HepG2 (cell line): ENCODE data around the gene NBPF3. TPM values are rescaled to one million over a fixed set of nuclear protein-coding genes. Genes with fewer than 3 reads are reported as not detected.

Source experiments
- ATAC-seq: fragments of 200-7000 bp; cut with Tn5 transposase; 3 replicates; pipeline ENCODE4 v1.9.1; 2020; ENCODE audit warnings: mild to moderate bottlenecking, moderate library complexity
- BruUV-seq: library from RNA; stranded (reverse); fragments of 400-500 nt; replicated peaks from 2 replicates; lab custom pipeline; 2021; lab: Mats Ljungman, UMichigan
- CTCF ChIA-PET: fragments of 300-600 bp; formaldehyde crosslinking; extraction: SDS; loops from one replicate; lab custom pipeline; 2021; ENCODE audit warnings: low total read pairs, inconsistent platforms, low intra/inter-chr PET ratio; lab: Yijun Ruan, JAX
- POLR2A ChIA-PET: fragments of 350-600 bp; sonication (Branson Sonifier 250); formaldehyde crosslinking; loops from one replicate; lab custom pipeline; 2020; ENCODE audit warnings: antibody characterized with exemption, inconsistent platforms; lab: Yijun Ruan, JAX
- DNase-seq: peaks from one replicate; pipeline ENCODE4 v3.0.0-alpha.2; 2015; ENCODE audit warnings: low spot score
- FAIRE-seq: peaks from 3 replicates; lab custom pipeline; 2011; peaks lifted over from hg19 to GRCh38; lab: Jason Lieb, UNC
- H2AFZ ChIP-seq: one replicate; pipeline ENCODE4 v1.6.1; 2011; ENCODE audit warnings: low read length, inconsistent platforms
- H3K27ac ChIP-seq: fragments of 300-600 bp; 3 replicates; pipeline ENCODE4 v1.8.0; 2011; ENCODE audit warnings: mixed run types, mild to moderate bottlenecking, mixed read lengths, low read length, inconsistent platforms; ENCODE audit not compliant: insufficient read depth; ENCODE audit errors: extremely low read length
- H3K27me3 ChIP-seq, 2 experiments: fragments of 200-600 bp in 1 of 2; 2 replicates in 1 of 2; 3 replicates in 1 of 2; pipeline versions ENCODE4 v1.6.0 to v1.8.0; 2011; ENCODE audit warnings: low read length in 2 of 2, mild to moderate bottlenecking in 2 of 2, moderate library complexity in 2 of 2, inconsistent platforms in 1 of 2; ENCODE audit not compliant: insufficient read depth in 2 of 2, control insufficient read depth in 1 of 2
- H3K36me3 ChIP-seq, 2 experiments: fragments of 200-600 bp in 1 of 2; replicated peaks in 1 of 2; 2 replicates in 1 of 2; 3 replicates in 1 of 2; pipeline versions ENCODE4 v1.5.1 to v1.8.0; 2011; ENCODE audit warnings: low read length in 2 of 2, inconsistent platforms in 1 of 2; ENCODE audit not compliant: insufficient read depth in 2 of 2, control insufficient read depth in 1 of 2
- H3K4me1 ChIP-seq: 2 replicates; pipeline ENCODE4 v1.5.1; 2012; ENCODE audit warnings: low read length, inconsistent platforms; ENCODE audit not compliant: insufficient read depth
- H3K4me2 ChIP-seq: 2 replicates; pipeline ENCODE4 v1.6.0; 2011; ENCODE audit warnings: low read depth, low read length, inconsistent platforms
- H3K4me3 ChIP-seq, 3 experiments: fragments of 200-600 bp in 1 of 3; sonication (generic), shearing (Covaris generic) in 1 of 3; replicated peaks in 1 of 3; 2 replicates each; pipeline ENCODE4 v1.5.1; 2011 to 2016; ENCODE audit warnings: low read length in 3 of 3, inconsistent platforms in 2 of 3, low read depth in 2 of 3, mild to moderate bottlenecking in 2 of 3, control low read depth in 1 of 3, mixed read lengths in 1 of 3; ENCODE audit not compliant: insufficient read depth in 1 of 3
- H3K79me2 ChIP-seq: one replicate; pipeline ENCODE4 v1.6.1; 2011; ENCODE audit warnings: low read length, inconsistent platforms; ENCODE audit not compliant: insufficient read depth
- H3K9ac ChIP-seq: 2 replicates; pipeline ENCODE4 v1.6.0; 2011; ENCODE audit warnings: mild to moderate bottlenecking, low read depth, low read length, inconsistent platforms; ENCODE audit not compliant: insufficient read depth
- H3K9me3 ChIP-seq: 2 replicates; pipeline ENCODE4 v1.5.1; 2012; ENCODE audit warnings: mild to moderate bottlenecking, low read length
- H4K20me1 ChIP-seq: 2 replicates; pipeline ENCODE4 v1.6.0; 2011; ENCODE audit warnings: inconsistent platforms, mild to moderate bottlenecking, low read length, moderate library complexity; ENCODE audit not compliant: insufficient read depth
- MBD4 ChIP-seq: IDR thresholded peaks from 2 replicates; pipeline ENCODE4 v1.6.1; 2012; ENCODE audit warnings: low read length, inconsistent platforms, borderline replicate concordance
- MXD4 ChIP-seq: IDR thresholded peaks from 2 replicates; pipeline ENCODE4 v1.6.1; 2016; ENCODE audit warnings: mild to moderate bottlenecking, missing biosample characterization, missing genetic modification reagents
- NFE2L2 ChIP-seq: fragments of 150-350 bp; IDR thresholded peaks from 2 replicates; pipeline ENCODE4 v1.6.1; 2014; ENCODE audit warnings: low read length
- NPAS2 ChIP-seq: sonication (generic); formaldehyde crosslinking; IDR thresholded peaks from 2 replicates; pipeline ENCODE4 v1.8.0; 2022; ENCODE audit warnings: mild to moderate bottlenecking, missing genetic modification reagents, borderline replicate concordance
- NR2F6 ChIP-seq, 2 experiments: IDR thresholded peaks; 2 replicates each; pipeline ENCODE4 v1.6.1; 2016; ENCODE audit warnings: antibody characterized with exemption in 1 of 2, mild to moderate bottlenecking in 1 of 2
- PAX8 ChIP-seq: sonication (generic); formaldehyde crosslinking; IDR thresholded peaks from 2 replicates; pipeline ENCODE4 v1.8.0; 2022; ENCODE audit warnings: mild to moderate bottlenecking, missing genetic modification reagents, borderline replicate concordance
- SOX5 ChIP-seq: IDR thresholded peaks from 2 replicates; pipeline ENCODE4 v1.6.1; 2016; ENCODE audit warnings: borderline replicate concordance
- SOX6 ChIP-seq, 2 experiments: fragments of 450-650 bp in 1 of 2; sonication (generic) in 1 of 2; formaldehyde crosslinking in 1 of 2; IDR thresholded peaks; 2 replicates each; pipeline versions ENCODE4 v1.4.0 to v1.6.1; 2017 to 2020; ENCODE audit warnings: antibody characterized with exemption in 1 of 2, mild to moderate bottlenecking in 1 of 2, missing genetic modification reagents in 1 of 2
- ZNF12 ChIP-seq: sonication (generic); formaldehyde crosslinking; IDR thresholded peaks from 2 replicates; pipeline ENCODE4 v1.5.0; 2020; ENCODE audit warnings: missing genetic modification reagents
- ZNF615 ChIP-seq: sonication (generic); formaldehyde crosslinking; IDR thresholded peaks from 2 replicates; pipeline ENCODE4 v1.5.0; 2020; ENCODE audit warnings: mild to moderate bottlenecking, missing genetic modification reagents, borderline replicate concordance
- ZNF660 ChIP-seq: sonication (generic); formaldehyde crosslinking; IDR thresholded peaks from 2 replicates; pipeline ENCODE4 v1.5.1; 2020; ENCODE audit warnings: mild to moderate bottlenecking, low read depth, missing genetic modification reagents, borderline replicate concordance
- ZNF749 ChIP-seq: sonication (generic); formaldehyde crosslinking; IDR thresholded peaks from 2 replicates; pipeline ENCODE4 v1.8.0; 2022; ENCODE audit warnings: mild to moderate bottlenecking, missing genetic modification reagents, moderate library complexity, borderline replicate concordance
- WGBS: methylation state at CpG from one replicate; pipeline ENCODE4 v1.1.6; 2017; ENCODE audit warnings: low lambda C conversion rate; 5-methylcytosine and 5-hydroxymethylcytosine counted together
- in situ Hi-C: cut with HindIII; loops from 2 replicates; pipeline ENCODE4 v1.10.0; 2017; ENCODE audit warnings: low pct_unique_long_range_greater_than_20kb; ENCODE audit not compliant: extremely low pct_ligation_motif_present
- intact Hi-C: fragments of 100-400 bp; cut with micrococcal nuclease; formaldehyde crosslinking; loops from one replicate; pipeline ENCODE4 v1.10.0; 2022; ENCODE audit not compliant: unreplicated experiment
- polyA plus RNA-seq, 8 experiments: library from polyadenylated mRNA; depleted of rRNA in 3 of 8; stranded (reverse) in 7 of 8; unstranded in 1 of 8; fragments of >200 nt; fragmentation: Illumina TruSeq in 4 of 8; extraction: Trizol in 4 of 8; gene quantifications; 2 replicates each; pipeline versions ENCODE4 v1.2.1 to v1.2.3, GENCODE V29; 2011 to 2016; ENCODE audit warnings: low read depth in 4 of 8, missing spikeins in 1 of 8, mixed read lengths in 1 of 8; ENCODE audit not compliant: insufficient read depth in 1 of 8
- total RNA-seq, 5 experiments: library from RNA; depleted of rRNA; stranded (reverse); fragments of >200 nt; fragmentation: Illumina TruSeq; extraction: Trizol; gene quantifications; 2 replicates each; pipeline ENCODE4 v1.2.3, GENCODE V29; 2016; ENCODE audit warnings: low read depth in 1 of 5
- TF ChIP-seq, protein P1 (sequence below): sonication (generic); formaldehyde crosslinking; IDR thresholded peaks from 2 replicates; pipeline ENCODE4 v1.4.0; 2020; ENCODE audit warnings: missing genetic modification reagents
- TF ChIP-seq, protein P2 (sequence below): sonication (generic); formaldehyde crosslinking; IDR thresholded peaks from 2 replicates; pipeline ENCODE4 v1.8.0; 2022; ENCODE audit warnings: missing genetic modification reagents, mild to moderate bottlenecking, inconsistent platforms, borderline replicate concordance
- TF ChIP-seq, protein P3 (sequence below): sonication (generic); formaldehyde crosslinking; IDR thresholded peaks from 2 replicates; pipeline ENCODE4 v1.8.1; 2023; ENCODE audit warnings: mild to moderate bottlenecking, missing genetic modification reagents

The NBPF3 gene
- total and polyA plus RNA-seq, 2 of the 13 experiments (the other 11 are each of a cell fraction or from before 2014, with no cell fraction given) = 3.5 to 4.9 TPM

DNA sequence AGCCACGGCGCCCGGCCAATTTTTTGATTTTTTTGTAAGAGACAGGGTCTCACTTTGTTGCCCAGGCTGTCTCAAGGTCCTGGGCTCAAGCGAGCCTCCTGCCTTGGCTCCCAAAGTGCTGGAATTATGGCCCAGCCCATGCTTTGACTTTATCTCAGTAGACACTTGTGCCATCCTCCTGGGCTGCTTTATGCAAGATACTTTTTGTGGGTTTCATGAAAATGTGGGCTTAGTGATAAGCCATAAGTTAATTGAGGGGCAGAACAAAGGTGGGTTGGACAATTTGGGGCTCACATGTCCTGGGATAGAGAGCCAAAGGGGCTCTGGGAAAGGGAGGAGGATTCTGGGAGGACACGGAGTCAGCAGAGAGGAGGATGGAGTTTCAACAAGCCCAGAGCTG, 91.3 kb downstream of the NBPF3 start:
- FAIRE-seq (no peak), ATAC-seq (no peak), DNase-seq (no peak)
- WGBS = 40% methylated on average over 5 of the region's 5 CpGs
- H3K27me3 ChIP-seq = peaks cover 0 to 9% of the 10 kb centered on the region in 2 experiments; a peak in 2 of 5 replicates
- no peak overlapping the region for H3K4me2 ChIP-seq
- no peak overlapping the region for H3K9ac ChIP-seq
- no peaks in the 10 kb centered on the region for H3K36me3 ChIP-seq
- no peak overlapping the region for H3K27ac ChIP-seq
- no peak overlapping the region for H3K4me3 ChIP-seq
- H4K20me1 ChIP-seq = no peaks in the 10 kb centered on the region; the same call in 1 of the 2 replicates
- ChIA-PET CTCF (no interaction called here), POLR2A (no interaction called here)
- no peak for TF ChIP-seq ZNF615
- TF ChIP-seq ZNF12 (CRISPR knock-in tag) = no peak
- TF ChIP-seq, protein P1, sequence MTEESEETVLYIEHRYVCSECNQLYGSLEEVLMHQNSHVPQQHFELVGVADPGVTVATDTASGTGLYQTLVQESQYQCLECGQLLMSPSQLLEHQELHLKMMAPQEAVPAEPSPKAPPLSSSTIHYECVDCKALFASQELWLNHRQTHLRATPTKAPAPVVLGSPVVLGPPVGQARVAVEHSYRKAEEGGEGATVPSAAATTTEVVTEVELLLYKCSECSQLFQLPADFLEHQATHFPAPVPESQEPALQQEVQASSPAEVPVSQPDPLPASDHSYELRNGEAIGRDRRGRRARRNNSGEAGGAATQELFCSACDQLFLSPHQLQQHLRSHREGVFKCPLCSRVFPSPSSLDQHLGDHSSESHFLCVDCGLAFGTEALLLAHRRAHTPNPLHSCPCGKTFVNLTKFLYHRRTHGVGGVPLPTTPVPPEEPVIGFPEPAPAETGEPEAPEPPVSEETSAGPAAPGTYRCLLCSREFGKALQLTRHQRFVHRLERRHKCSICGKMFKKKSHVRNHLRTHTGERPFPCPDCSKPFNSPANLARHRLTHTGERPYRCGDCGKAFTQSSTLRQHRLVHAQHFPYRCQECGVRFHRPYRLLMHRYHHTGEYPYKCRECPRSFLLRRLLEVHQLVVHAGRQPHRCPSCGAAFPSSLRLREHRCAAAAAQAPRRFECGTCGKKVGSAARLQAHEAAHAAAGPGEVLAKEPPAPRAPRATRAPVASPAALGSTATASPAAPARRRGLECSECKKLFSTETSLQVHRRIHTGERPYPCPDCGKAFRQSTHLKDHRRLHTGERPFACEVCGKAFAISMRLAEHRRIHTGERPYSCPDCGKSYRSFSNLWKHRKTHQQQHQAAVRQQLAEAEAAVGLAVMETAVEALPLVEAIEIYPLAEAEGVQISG (CRISPR knock-in tag) = no peak
- TF ChIP-seq NFE2L2 = no peak
- no peak for TF ChIP-seq SOX5 (CRISPR knock-in tag)
- in situ Hi-C loops (no loop called here), intact Hi-C loops (no loop called here)
- H3K79me2 ChIP-seq = no peaks in the 10 kb centered on the region
- BruUV-seq = no TSS peak
- no peaks in the 10 kb centered on the region for H3K9me3 ChIP-seq
- H3K4me1 ChIP-seq = peaks cover 24% of the 10 kb centered on the region
- no peak overlapping the region for H2AFZ ChIP-seq

DNA sequence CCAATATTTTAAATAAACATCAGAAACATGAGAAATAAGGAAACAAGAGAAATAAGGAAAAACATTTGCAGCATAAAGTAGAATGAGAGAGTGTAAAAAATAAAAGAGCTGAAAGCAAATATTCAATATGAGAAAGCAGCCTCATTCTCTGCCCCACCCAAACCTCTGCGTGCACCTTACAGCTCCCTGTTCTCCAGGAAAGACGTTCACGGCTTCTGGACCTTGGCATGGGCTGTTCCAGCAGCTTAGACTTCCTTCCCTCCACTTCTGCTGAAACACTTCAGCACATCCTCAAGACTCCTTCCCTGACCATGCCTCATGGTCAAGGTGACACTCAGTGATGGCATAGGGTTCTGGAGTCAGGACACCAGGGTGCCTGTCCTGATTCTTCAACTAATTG, 92.6 kb downstream of the NBPF3 start:
- intact Hi-C loops = no loop called here
- TF ChIP-seq, protein P2, sequence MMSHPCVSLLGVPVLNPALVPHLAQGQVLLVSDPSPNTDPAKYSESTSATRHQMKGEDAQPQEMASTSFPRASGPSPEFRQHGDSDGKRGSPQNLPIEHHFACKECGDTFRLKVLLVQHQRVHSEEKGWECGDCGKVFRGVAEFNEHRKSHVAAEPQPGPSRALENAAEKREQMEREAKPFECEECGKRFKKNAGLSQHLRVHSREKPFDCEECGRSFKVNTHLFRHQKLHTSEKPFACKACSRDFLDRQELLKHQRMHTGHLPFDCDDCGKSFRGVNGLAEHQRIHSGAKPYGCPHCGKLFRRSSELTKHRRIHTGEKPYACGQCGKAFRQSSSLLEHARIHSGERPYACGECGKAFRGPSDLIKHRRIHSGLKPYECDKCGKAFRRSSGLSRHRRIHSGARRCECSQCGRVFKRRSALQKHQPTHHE (CRISPR knock-in tag) = no peak
- no peak for TF ChIP-seq SOX6 (IDR thresholded peaks at IDR 0.05)
- no peak for TF ChIP-seq SOX6 (CRISPR knock-in tag; IDR thresholded peaks at IDR 0.05)
- TF ChIP-seq, protein P3, sequence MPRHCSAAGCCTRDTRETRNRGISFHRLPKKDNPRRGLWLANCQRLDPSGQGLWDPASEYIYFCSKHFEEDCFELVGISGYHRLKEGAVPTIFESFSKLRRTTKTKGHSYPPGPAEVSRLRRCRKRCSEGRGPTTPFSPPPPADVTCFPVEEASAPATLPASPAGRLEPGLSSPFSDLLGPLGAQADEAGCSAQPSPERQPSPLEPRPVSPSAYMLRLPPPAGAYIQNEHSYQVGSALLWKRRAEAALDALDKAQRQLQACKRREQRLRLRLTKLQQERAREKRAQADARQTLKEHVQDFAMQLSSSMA = no peak
- no peak for TF ChIP-seq NPAS2
- no peak for TF ChIP-seq PAX8
- no peak for TF ChIP-seq ZNF749 (CRISPR knock-in tag)
- no peak for TF ChIP-seq MBD4
- no peak for TF ChIP-seq NR2F6 (IDR thresholded peaks at IDR 0.05)
- no peak for TF ChIP-seq NR2F6 (CRISPR knock-in tag; IDR thresholded peaks at IDR 0.05)
- TF ChIP-seq MXD4 (CRISPR knock-in tag) = no peak
- no peak for TF ChIP-seq ZNF660 (CRISPR knock-in tag)

More for the DNA sequence above, 92.6 kb downstream of the NBPF3 start:
- Histone ChIP-seq H3K4me3 (no peak overlapping the region), H2AFZ (no peak overlapping the region), H3K27me3 (peaks cover 0 to 9% of the 10 kb centered on the region in 2 experiments; a peak in 2 of 5 replicates), H3K9me3 (no peaks in the 10 kb centered on the region), H3K36me3 (no peaks in the 10 kb centered on the region), H3K4me2 (no peak overlapping the region), H4K20me1 (no peaks in the 10 kb centered on the region; the same call in 1 of the 2 replicates), H3K4me1 (peaks cover 29% of the 10 kb centered on the region), H3K9ac (no peak overlapping the region), H3K79me2 (no peaks in the 10 kb centered on the region), H3K27ac (no peak overlapping the region)
- FAIRE-seq (no peak), DNase-seq (no peak), ATAC-seq (no peak)
- WGBS = 15% methylated on average over 3 of the region's 3 CpGs
- POLR2A ChIA-PET = no interaction called here
- no TSS peak for BruUV-seq
- in situ Hi-C loops = no loop called here
- CTCF ChIA-PET = no interaction called here
